ENCODE results near the gene DHX38.

DNA sequence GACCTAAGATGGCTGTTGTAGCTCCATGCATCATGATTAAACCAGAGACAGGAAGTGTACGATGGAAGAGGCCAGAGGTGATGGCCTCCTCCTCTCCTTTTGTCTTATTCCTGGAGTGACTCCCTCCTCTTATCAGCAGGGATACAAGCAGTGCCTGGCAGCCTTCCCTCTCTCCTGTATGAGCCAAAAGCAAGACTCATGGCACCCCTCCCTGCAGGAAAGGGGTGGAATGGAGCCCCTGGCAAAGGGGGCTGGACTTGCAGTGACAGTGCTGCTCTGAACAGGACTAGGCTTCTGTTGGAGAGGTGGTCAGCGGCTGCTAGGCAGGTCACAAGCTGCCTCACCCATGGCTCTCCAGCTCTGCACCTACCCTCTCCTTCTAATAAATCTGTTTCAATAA lies 8.6 kb upstream of the DHX38 start:
- TF ChIP-seq, protein P1, sequence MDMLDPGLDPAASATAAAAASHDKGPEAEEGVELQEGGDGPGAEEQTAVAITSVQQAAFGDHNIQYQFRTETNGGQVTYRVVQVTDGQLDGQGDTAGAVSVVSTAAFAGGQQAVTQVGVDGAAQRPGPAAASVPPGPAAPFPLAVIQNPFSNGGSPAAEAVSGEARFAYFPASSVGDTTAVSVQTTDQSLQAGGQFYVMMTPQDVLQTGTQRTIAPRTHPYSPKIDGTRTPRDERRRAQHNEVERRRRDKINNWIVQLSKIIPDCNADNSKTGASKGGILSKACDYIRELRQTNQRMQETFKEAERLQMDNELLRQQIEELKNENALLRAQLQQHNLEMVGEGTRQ (IDR thresholded peaks at IDR 0.05; ENCODE audit: low read depth, low read length): no peak
- TF ChIP-seq, protein P1 (CRISPR knock-in tag; IDR thresholded peaks at IDR 0.05; ENCODE audit: borderline replicate concordance): no peak
- no peak for TF ChIP-seq SYNCRIP (IDR thresholded peaks at IDR 0.05; ENCODE audit: insufficient read depth, low read depth, low read length)
- TF ChIP-seq, protein P2, sequence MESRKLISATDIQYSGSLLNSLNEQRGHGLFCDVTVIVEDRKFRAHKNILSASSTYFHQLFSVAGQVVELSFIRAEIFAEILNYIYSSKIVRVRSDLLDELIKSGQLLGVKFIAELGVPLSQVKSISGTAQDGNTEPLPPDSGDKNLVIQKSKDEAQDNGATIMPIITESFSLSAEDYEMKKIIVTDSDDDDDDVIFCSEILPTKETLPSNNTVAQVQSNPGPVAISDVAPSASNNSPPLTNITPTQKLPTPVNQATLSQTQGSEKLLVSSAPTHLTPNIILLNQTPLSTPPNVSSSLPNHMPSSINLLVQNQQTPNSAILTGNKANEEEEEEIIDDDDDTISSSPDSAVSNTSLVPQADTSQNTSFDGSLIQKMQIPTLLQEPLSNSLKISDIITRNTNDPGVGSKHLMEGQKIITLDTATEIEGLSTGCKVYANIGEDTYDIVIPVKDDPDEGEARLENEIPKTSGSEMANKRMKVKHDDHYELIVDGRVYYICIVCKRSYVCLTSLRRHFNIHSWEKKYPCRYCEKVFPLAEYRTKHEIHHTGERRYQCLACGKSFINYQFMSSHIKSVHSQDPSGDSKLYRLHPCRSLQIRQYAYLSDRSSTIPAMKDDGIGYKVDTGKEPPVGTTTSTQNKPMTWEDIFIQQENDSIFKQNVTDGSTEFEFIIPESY (CRISPR knock-in tag; IDR thresholded peaks at IDR 0.05): no peak
- TF ChIP-seq, protein P3, sequence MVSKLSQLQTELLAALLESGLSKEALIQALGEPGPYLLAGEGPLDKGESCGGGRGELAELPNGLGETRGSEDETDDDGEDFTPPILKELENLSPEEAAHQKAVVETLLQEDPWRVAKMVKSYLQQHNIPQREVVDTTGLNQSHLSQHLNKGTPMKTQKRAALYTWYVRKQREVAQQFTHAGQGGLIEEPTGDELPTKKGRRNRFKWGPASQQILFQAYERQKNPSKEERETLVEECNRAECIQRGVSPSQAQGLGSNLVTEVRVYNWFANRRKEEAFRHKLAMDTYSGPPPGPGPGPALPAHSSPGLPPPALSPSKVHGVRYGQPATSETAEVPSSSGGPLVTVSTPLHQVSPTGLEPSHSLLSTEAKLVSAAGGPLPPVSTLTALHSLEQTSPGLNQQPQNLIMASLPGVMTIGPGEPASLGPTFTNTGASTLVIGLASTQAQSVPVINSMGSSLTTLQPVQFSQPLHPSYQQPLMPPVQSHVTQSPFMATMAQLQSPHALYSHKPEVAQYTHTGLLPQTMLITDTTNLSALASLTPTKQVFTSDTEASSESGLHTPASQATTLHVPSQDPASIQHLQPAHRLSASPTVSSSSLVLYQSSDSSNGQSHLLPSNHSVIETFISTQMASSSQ (IDR thresholded peaks at IDR 0.05; ENCODE audit: low read depth): no peak
- TF ChIP-seq, protein P3 (CRISPR knock-in tag; IDR thresholded peaks at IDR 0.05; ENCODE audit: borderline replicate concordance): no peak
- no peak for TF ChIP-seq CEBPB (IDR thresholded peaks at IDR 0.05; ENCODE audit: borderline replicate concordance, low read depth, low read length)
- TF ChIP-seq CBFB (CRISPR knock-in tag; IDR thresholded peaks at IDR 0.05): no peak
- TF ChIP-seq RAD21 (CRISPR knock-in tag; IDR thresholded peaks at IDR 0.05): no peak
- TF ChIP-seq POLR2A (IDR thresholded peaks at IDR 0.05; ENCODE audit: insufficient read depth in 1 of 2, low read depth in 2 of 2, low read length in 2 of 2): no peak
- no peak for TF ChIP-seq NFKB2 (CRISPR knock-in tag; IDR thresholded peaks at IDR 0.05; ENCODE audit: borderline replicate concordance)
- TF ChIP-seq, protein P4, sequence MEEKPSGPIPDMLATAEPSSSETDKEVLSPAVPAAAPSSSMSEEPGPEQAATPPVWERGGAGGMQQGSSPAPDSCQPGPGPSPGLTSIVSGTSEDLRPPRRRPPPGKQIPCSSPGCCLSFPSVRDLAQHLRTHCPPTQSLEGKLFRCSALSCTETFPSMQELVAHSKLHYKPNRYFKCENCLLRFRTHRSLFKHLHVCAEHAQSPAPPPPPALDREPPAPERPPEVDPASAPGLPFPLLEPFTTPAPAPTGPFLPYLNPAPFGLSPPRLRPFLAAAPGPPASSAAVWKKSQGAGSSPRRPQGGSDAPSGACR (CRISPR knock-in tag; IDR thresholded peaks at IDR 0.05): no peak
- no peak for TF ChIP-seq GABPA (IDR thresholded peaks at IDR 0.05; ENCODE audit: low read depth, low read length)
- TF ChIP-seq GABPA (CRISPR knock-in tag; IDR thresholded peaks at IDR 0.05; ENCODE audit: low read depth): no peak
- no peak for TF ChIP-seq ZNF331 (CRISPR knock-in tag; IDR thresholded peaks at IDR 0.05)
